Measurements from ENCODE around the gene ALOX15. TPM values are rescaled to one million over a fixed set of nuclear protein-coding genes. Genes with fewer than 3 reads are reported as not detected.
"Not testable (repeated sequence)": the region's sequence is repeated elsewhere in the genome, so short reads cannot be mapped to it uniquely, and the experiment has no call there.

Gene ALOX15
- total RNA-seq, 2 experiments from 2014 or later, result 1.8 TPM; not detected in 1

GRCh38 chr17:4597975-4598374 is 43.5 kb downstream of the ALOX15 start:
- no peak for DNase-seq (ENCODE audit: low spot score)
- Histone ChIP-seq H3K79me2 (ENCODE audit: insufficient read depth, low read depth, low read length) (no peaks in the 10 kb centered on the region), H3K36me3 (ENCODE audit: insufficient read depth, low read length) (no peaks in the 10 kb centered on the region), H3K4me3 (ENCODE audit: low read depth, low read length, poor library complexity, severe bottlenecking) (no peak overlapping the region), H4K20me1 (ENCODE audit: insufficient read depth, low read length) (no peaks in the 10 kb centered on the region), H2AFZ (ENCODE audit: low read length) (no peak overlapping the region), H3K4me1 (ENCODE audit: insufficient read depth, low read length, poor library complexity, severe bottlenecking) (no peaks in the 10 kb centered on the region), H3K9me2 (ENCODE audit: insufficient read depth, low read length) (no peaks in the 10 kb centered on the region), H3K27ac (ENCODE audit: low read depth, low read length, poor library complexity, severe bottlenecking) (no peak overlapping the region), H3K4me2 (ENCODE audit: low read length) (no peak overlapping the region), H3K9me3 (ENCODE audit: low read length) (no peaks in the 10 kb centered on the region)
- ChIA-PET POLR2A (no interaction called here), CTCF (ENCODE audit: unreplicated experiment) (interaction anchor here (0.6 kb wide), 1 partner anchor 15 kb away, joined by 4 read pairs; no protein-coding TSS in a partner anchor)
- TF ChIP-seq CTCF (conservative IDR thresholded peaks at IDR 0.05; ENCODE audit: low read length), result no peak
- no peak for TF ChIP-seq EZH2phosphoT487 (IDR thresholded peaks at IDR 0.05; ENCODE audit: borderline replicate concordance, low read depth, low read length)
- BruUV-seq (replicated peaks), result no TSS peak
- intact Hi-C loops (cut with micrococcal nuclease; ENCODE audit: unreplicated experiment), result no loop called here

- ChIA-PET POLR2A (no interaction called here), CTCF (ENCODE audit: unreplicated experiment) (no interaction called here)
- no peak overlapping the region for H3K27ac ChIP-seq (ENCODE audit: low read depth, low read length, poor library complexity, severe bottlenecking)
- H3K4me2 ChIP-seq (ENCODE audit: low read length), result no peak overlapping the region
- BruUV-seq (replicated peaks), result no TSS peak
- no peaks in the 10 kb centered on the region for H3K9me3 ChIP-seq (ENCODE audit: low read length)
- H3K9me2 ChIP-seq (ENCODE audit: insufficient read depth, low read length), result no peaks in the 10 kb centered on the region
- H3K79me2 ChIP-seq (ENCODE audit: insufficient read depth, low read depth, low read length), result no peaks in the 10 kb centered on the region
- H3K4me3 ChIP-seq (ENCODE audit: low read depth, low read length, poor library complexity, severe bottlenecking), result no peak overlapping the region
- H3K4me1 ChIP-seq (ENCODE audit: insufficient read depth, low read length, poor library complexity, severe bottlenecking), result no peaks in the 10 kb centered on the region
- no peak overlapping the region for H2AFZ ChIP-seq (ENCODE audit: low read length)
- intact Hi-C loops (cut with micrococcal nuclease; ENCODE audit: unreplicated experiment), result no loop called here
- no peaks in the 10 kb centered on the region for H4K20me1 ChIP-seq (ENCODE audit: insufficient read depth, low read length)
- DNase-seq (ENCODE audit: low spot score), result no peak
- TF ChIP-seq CTCF (conservative IDR thresholded peaks at IDR 0.05; ENCODE audit: low read length), result no peak
- no peak for TF ChIP-seq EZH2phosphoT487 (IDR thresholded peaks at IDR 0.05; ENCODE audit: borderline replicate concordance, low read depth, low read length)
- H3K36me3 ChIP-seq (ENCODE audit: insufficient read depth, low read length), result no peaks in the 10 kb centered on the region
These were observed 44.7 kb downstream of the ALOX15 start for GRCh38 chr17:4596636-4597380.

- POLR2A ChIA-PET; H2AFZ ChIP-seq (ENCODE audit: low read length); H3K27ac ChIP-seq (ENCODE audit: low read depth, low read length, poor library complexity, severe bottlenecking); H3K79me2 ChIP-seq (ENCODE audit: insufficient read depth, low read depth, low read length); H3K9me3 ChIP-seq (ENCODE audit: low read length); H3K9me2 ChIP-seq (ENCODE audit: insufficient read depth, low read length); BruUV-seq (replicated peaks); DNase-seq (ENCODE audit: low spot score); H3K36me3 ChIP-seq (ENCODE audit: insufficient read depth, low read length); CTCF ChIA-PET (ENCODE audit: unreplicated experiment); H3K4me2 ChIP-seq (ENCODE audit: low read length); H4K20me1 ChIP-seq (ENCODE audit: insufficient read depth, low read length); H3K4me1 ChIP-seq (ENCODE audit: insufficient read depth, low read length, poor library complexity, severe bottlenecking); intact Hi-C loops (cut with micrococcal nuclease; ENCODE audit: unreplicated experiment); H3K4me3 ChIP-seq (ENCODE audit: low read depth, low read length, poor library complexity, severe bottlenecking): not testable (repeated sequence)
These were observed 45.7 kb downstream of the ALOX15 start for GRCh38 chr17:4595685-4596342.

Data from OCI-LY7 (cell line).